GM12874 (cell line): Measurements from ENCODE around the gene CACNA2D3.

ENCODE experiments used
- TF ChIP-seq, protein P1 (sequence below): IDR thresholded peaks from 2 replicates; pipeline ENCODE4 v1.5.1; 2011; ENCODE audit warnings: low read depth, mild to moderate bottlenecking, control low read depth, low read length, moderate library complexity; ENCODE audit not compliant: insufficient read depth

Gene CACNA2D3

GRCh38 chr3:54337846-54338245, 215.5 kb downstream of the CACNA2D3 start:
- TF ChIP-seq, protein P1, sequence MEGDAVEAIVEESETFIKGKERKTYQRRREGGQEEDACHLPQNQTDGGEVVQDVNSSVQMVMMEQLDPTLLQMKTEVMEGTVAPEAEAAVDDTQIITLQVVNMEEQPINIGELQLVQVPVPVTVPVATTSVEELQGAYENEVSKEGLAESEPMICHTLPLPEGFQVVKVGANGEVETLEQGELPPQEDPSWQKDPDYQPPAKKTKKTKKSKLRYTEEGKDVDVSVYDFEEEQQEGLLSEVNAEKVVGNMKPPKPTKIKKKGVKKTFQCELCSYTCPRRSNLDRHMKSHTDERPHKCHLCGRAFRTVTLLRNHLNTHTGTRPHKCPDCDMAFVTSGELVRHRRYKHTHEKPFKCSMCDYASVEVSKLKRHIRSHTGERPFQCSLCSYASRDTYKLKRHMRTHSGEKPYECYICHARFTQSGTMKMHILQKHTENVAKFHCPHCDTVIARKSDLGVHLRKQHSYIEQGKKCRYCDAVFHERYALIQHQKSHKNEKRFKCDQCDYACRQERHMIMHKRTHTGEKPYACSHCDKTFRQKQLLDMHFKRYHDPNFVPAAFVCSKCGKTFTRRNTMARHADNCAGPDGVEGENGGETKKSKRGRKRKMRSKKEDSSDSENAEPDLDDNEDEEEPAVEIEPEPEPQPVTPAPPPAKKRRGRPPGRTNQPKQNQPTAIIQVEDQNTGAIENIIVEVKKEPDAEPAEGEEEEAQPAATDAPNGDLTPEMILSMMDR = no peak

GRCh38 chr3:54339608-54340007, 217.3 kb downstream of the CACNA2D3 start:
- TF ChIP-seq, protein P1 = no peak

DNA sequence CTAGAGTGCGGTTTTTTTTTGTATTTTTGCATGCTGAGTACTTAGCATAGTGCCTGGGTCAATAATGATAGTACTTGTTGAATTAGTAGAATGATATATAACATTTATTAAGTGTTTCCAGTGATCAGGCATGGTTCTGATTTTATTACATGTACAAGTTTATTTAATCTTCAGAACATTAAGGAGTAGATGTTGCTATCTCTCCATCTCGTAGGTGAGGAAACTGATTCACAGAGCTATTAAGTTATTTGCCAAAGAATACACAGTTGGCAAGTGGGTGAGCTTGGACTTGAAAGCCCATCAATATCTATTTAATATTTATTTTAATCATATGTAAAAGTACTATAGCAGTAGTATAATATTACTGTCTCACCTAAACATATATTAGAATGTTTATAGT, 219.5 kb downstream of the CACNA2D3 start:
- TF ChIP-seq, protein P1 = no peak

GRCh38 chr3:54342676-54343075, 220.3 kb downstream of the CACNA2D3 start:
- TF ChIP-seq, protein P1 = no peak

DNA sequence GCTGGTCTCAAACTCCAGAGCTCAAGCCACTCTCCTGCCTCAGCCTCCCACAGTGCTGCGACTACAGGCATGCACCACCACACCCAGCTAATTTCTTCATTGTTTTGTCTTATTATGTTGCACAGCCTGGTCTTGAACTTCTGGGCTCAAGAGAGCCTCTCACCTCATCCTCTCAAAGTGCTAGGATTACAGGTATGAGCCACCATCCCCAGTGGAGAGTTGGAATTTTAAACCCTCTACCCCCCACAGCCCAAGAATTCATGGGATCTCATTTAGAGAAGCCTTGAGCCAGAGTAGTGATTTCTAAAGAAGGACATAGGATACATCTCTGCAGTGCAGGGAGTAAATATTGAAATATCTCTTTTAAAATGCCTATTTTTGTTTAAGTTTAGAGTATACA, 221.1 kb downstream of the CACNA2D3 start:
- TF ChIP-seq, protein P1 = no peak

DNA sequence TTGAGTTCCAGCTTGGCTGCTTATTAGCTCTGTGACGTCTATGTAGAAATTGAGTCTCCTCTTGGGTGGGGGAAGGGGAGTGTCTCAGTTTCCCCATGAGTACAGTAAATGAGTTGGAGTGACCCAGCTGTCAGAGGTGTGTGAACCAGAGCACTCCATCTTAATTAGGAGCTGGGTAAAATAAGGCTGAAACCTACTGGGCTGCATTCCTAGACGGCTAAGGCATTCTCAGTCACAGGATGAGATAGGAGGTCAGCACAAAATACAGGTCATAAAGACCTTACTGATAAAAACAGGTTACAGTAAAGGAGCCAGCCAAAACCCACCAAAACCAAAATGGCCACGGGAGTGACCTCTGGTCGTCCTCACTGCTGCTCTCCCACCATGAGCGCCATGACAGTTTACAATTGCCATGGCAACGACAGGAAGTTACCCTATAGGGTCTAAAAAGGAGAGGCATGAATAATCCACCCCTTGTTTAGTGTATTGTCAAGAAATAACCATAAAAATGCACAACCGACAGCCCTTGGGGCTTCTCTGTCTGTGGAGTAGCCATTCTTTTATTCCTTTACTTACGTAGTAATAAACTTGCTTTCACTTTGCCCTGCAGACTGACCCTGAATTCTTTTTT, 222.4 kb downstream of the CACNA2D3 start:
- TF ChIP-seq, protein P1 = no peak

GRCh38 chr3:54345847-54346375, 223.6 kb downstream of the CACNA2D3 start:
- TF ChIP-seq, protein P1 = no peak
